OCI-M2 (cell line): ENCODE measurements around the gene SPART.

Experiments
- DNase-seq: peaks from one replicate; lab custom pipeline; 2025; ENCODE audit not compliant: unreplicated experiment; lab: John Stamatoyannopoulos, UW

Gene SPART

DNA sequence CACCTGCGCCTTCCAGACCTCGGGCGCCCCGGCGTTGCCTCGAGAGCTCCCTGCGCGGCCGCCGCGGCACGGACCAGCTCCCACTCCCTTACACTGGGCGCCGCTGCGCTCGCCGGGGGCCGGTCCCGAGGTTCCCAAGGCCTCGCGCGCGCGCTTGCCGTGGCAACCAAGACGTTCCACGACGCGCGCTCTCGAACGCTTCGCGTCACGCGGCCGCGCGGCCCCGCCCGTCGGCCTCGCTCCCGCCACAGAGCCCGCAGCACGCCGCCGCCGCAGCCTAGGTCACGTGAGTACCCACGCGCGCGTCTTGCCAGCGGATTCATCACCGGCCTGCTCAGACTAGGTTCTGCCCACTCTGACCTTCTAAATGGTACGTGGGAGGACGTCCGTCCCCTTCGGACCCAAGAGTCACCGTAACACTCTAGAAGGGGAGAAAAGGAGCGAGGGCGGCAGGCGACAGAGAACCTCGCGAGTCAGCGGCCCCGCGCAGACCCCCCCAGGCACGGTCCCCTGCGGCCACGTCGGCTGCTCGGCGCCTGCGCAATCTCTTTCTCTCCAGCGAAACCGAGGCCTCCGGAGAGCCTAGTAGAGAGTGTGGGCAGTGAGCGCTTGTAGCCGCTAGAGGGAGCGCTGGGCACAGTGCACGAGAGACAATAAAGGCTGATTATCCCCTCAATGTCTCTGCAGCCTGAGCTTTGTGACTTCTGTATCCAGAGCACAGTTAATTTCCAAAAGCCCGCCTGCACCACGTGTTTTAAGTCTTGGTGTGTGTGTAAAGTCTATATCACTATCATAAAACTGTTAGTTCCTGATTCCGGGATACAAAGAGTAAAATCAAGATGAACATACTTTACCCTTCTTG, at the start of gene SPART:
Gene SPART (minus strand): TSS at position 173 of the 862 bp plus-strand sequence. CDS start 10,564 bp downstream, outside the sequence.
- DNase-seq, result peak; percentile 83

DNA sequence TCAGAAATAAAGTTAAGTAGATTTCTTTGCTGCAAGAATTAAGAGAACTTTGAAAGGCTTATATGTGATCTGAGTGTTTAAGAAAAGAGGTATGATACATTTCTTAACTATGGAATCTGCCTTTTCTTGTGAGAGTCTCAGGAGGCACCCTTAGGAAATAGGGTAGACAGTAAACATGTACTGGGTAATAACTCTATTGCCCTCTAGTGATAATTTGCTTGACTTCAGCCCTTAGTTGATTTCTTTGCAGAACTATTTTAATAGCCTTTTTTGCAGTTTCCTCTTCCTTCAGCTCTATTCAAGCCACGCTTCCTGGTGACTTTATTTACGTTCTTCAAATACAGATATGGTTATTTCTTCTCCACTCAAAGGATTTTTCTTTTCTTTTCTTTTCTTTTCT, 49.1 kb upstream of the SPART start:
- DNase-seq, result no peak

DNA sequence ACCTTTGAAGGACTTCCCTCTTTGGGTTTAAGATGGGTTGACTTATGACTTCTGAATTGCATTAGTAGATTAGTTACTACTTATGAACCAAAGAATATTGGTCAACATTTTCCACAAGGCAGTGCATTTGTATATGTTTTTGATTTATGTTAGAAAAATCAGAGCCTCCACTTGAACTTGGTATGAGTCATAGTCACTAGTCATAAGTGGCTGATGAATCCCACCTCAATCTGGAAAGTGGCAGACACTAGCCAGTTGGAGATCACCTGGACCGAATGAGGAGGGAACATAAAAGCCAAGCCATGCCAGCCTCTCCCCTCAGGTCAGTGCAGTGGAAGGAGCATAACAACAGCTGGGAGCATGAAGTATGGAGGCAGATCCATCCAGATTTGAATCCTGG, 39.3 kb upstream of the SPART start:
- DNase-seq, result no peak

DNA sequence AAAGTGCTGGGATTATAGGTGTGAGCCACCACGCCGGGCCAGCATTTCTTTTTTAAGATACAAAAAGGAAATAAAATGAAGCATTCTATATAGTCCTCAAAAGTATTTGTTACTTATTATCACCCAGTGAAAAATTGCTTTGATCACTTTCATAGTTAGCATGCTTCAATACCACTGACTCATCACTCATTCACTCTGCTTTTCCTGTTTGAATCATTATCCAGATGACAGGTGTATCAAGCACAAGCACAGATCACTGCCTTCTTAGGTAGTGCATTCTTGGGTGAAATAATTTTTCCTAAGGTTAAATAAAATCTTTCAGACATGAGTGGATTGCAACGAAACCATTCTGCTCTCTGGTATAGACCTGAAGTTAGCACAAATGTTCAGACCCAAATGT, 35.8 kb upstream of the SPART start:
- DNase-seq, result no peak

- no peak for DNase-seq
These were observed 31.8 kb upstream of the SPART start for GRCh38 chr13:36377826-36378468.

GRCh38 chr13:36374063-36374462, 27.9 kb upstream of the SPART start:
- no peak for DNase-seq

- no peak for DNase-seq
These were observed 25.0 kb upstream of the SPART start for GRCh38 chr13:36371185-36371584.

DNA sequence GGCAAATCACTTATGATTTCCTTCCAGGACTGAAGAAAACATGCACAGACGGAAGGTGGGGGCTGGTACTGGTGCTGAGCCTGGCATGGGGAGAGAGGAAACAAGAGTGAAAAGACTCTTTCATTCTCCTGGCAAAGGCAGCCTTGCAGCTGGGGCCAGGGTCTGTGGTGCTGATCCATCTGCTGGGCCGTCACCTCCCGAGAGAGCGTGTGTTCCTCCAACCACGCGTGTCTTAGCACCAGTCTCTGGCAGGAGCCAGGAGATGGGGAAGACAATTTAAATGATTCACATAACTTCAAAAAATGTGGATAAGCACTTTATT, 23.9 kb upstream of the SPART start:
- no peak for DNase-seq

- no peak for DNase-seq
These were observed 23.3 kb upstream of the SPART start for GRCh38 chr13:36369268-36370107.

DNA sequence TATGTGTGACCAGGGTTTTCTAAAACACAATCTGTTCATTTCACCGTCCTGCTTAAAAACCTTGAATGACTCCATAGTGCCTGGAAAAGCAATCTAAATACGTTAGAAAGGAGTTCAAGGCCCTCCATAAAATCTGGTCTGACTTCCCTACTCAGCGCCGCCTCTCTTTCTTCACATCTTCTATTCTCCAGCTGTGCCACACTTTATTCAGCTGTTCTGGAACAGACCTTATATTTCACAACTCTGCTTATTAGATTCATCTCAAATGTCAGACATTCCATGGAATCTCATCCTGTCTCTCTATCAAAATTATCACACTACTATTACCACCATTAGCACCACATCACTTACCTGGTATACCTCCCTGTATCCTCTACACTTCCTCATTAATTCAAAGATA, 19.8 kb upstream of the SPART start:
- DNase-seq, result no peak

DNA sequence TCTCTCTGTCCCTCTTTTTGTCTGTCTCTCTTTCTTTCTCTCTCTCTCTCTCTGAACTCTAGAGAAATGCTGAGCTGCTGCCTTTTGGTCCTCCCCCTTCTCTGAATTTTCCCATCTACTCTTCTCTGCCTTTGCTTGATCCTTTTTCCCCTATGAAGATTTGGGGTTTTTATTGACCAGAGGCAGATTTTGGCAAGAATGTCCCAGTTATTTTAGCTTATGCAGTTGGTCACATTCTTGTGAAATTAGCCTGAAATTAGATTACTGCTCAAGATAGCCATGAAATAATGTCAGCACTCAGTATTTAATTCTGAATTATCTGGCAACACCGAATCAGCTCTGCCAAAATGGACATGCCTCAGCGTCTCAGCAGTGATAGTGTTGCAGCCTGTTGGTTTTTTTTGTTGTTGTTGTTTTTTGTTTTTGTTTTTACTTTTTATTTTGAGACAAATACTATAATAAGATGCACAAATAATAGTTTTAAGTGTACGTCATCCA, 17.2 kb upstream of the SPART start:
- DNase-seq, result no peak

DNA sequence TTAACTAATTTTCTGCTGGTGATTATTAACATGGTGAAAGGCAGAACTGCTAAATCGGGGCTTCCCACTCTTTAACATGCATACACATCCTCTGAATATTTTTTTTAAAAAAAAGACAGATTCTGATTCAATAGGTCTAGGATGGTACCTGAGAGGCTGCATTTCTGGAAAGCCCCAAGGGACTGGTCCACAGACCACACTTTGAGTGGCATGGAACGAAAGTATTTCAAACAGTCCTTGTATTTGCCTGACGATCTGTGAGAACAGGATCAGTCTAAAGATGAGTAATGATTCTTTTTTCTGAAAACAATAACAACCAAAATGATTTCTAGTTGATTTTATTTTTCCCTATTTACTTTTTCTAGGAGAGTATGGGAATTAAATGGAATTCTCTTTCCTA, 16.7 kb upstream of the SPART start:
- DNase-seq, result no peak

- no peak for DNase-seq
These were observed 16.1 kb upstream of the SPART start for GRCh38 chr13:36362251-36362650.

DNA sequence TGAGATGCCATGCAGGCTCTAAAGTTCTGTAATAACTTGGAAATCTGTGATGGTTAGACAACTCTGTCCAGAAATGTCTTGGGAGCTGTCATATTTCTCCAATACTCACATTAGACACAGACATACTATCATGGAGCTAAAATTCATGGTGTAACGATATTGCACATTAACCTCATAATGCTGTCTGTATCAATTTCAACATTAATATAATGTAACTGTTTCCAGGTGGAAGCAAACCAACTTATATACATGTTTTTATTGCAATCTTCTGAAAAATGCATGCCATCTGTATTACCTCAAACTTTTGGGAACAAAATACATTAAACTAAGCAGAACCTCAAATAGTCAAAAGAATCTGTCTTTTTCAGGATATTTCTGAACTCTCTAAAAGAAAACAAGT, 14.7 kb upstream of the SPART start:
- no peak for DNase-seq

- no peak for DNase-seq
These were observed 13.2 kb upstream of the SPART start for GRCh38 chr13:36359301-36359950.

GRCh38 chr13:36358175-36358718, 12.1 kb upstream of the SPART start:
- no peak for DNase-seq

DNA sequence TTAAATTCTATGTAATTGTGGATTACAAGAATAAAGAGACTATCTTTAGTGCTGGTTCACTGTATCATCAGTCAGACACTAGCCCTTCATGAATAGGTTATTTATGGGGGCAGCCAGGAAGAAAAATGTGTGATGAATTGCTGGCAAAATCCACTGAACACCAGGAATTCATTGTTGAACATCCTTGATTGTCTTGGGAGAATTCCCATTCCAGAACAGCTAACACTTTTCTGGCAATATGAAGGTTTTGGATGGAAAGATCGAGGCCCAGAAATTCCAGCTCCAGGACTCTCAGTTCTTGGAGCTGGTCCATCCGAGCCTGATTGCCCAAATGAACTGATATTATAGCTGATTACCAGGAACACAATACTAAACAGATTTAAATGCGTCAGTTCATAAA, 11.5 kb upstream of the SPART start:
- DNase-seq, result no peak

- DNase-seq, result no peak
These were observed 11.0 kb upstream of the SPART start for GRCh38 chr13:36357231-36357630.

DNA sequence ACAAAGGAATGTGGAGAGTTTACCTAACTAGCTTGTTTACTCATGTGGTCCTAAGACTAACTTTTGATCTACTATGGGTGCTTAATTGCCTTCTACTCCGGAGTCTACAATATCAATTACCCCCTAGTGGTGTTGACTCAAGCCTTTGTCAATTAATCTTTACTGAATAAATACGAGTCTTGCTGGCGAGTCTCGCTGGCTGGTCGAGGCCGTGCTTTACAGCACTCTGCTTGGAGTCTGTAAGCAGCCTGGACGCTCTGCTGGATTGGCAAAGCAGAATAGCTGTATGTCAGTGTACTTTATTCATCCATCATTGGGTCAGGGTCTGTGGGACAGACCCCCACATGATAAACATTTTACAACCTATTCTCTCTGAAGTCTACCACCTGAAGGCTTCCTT, 9.9 kb upstream of the SPART start:
- no peak for DNase-seq

- no peak for DNase-seq
These were observed 9.4 kb upstream of the SPART start for GRCh38 chr13:36355632-36356031.
